HG03064 (cell line): Measurements from ENCODE around the gene MPG.

Source experiments
- ATAC-seq: cut with Tn5 transposase; IDR thresholded peaks from one replicate; pipeline ENCODE4 v1.9.1; 2021; ENCODE audit warnings: low read depth; ENCODE audit not compliant: unreplicated experiment

Gene MPG

GRCh38 chr16:65745-66144, 12.3 kb upstream of the MPG start:
- no peak for ATAC-seq

- ATAC-seq = no peak
Observed at GRCh38 chr16:66309-67182, 11.5 kb upstream of the MPG start.

GRCh38 chr16:67183-67791, 10.7 kb upstream of the MPG start:
- no peak for ATAC-seq

GRCh38 chr16:67884-68789, 9.9 kb upstream of the MPG start:
- no peak for ATAC-seq

- no peak for ATAC-seq
Observed at GRCh38 chr16:69181-69580, 8.8 kb upstream of the MPG start.

GRCh38 chr16:71210-71539, 6.8 kb upstream of the MPG start:
- ATAC-seq = no peak

- ATAC-seq = no peak
Observed at GRCh38 chr16:71540-72401, 6.3 kb upstream of the MPG start.

GRCh38 chr16:72561-73548, 5.2 kb upstream of the MPG start, which contains the start of gene RHBDF1:
Gene RHBDF1 (minus strand): TSS chr16:72631. CDS start chr16:65015, 7,616 bp downstream.
- ATAC-seq = no peak

- ATAC-seq = no peak
Observed at GRCh38 chr16:74051-74746, 3.8 kb upstream of the MPG start.

GRCh38 chr16:74747-75334, 3.2 kb upstream of the MPG start:
- no peak for ATAC-seq

- ATAC-seq = no peak
Observed at GRCh38 chr16:75580-76501, 2.2 kb upstream of the MPG start.

- no peak for ATAC-seq
Observed at GRCh38 chr16:76535-77272, 1.3 kb upstream of the MPG start.

- peak; percentile 6 for ATAC-seq
Observed at GRCh38 chr16:77273-77806, 685 bp upstream of the MPG start.

GRCh38 chr16:78444-79150, 572 bp downstream of the MPG start:
- ATAC-seq = peak; percentile 11
